KBM-7 (cell line): Measurements from ENCODE around the gene GGT5.
"Not testable (repeated sequence)": the region's sequence is repeated elsewhere in the genome, so short reads cannot be mapped to it uniquely, and the experiment has no call there.

Experiments
- DNase-seq: peaks from one replicate; pipeline ENCODE4 v3.0.0-alpha.2; 2015
- in situ Hi-C: fragments of 300-500 bp; cut with MboI; formaldehyde crosslinking; loops from 2 replicates; pipeline ENCODE4 v1.14.3; 2020; ENCODE audit warnings: low sequenced_read_pairs, low pct_unique_long_range_greater_than_20kb, mixed read lengths

Gene GGT5

DNA sequence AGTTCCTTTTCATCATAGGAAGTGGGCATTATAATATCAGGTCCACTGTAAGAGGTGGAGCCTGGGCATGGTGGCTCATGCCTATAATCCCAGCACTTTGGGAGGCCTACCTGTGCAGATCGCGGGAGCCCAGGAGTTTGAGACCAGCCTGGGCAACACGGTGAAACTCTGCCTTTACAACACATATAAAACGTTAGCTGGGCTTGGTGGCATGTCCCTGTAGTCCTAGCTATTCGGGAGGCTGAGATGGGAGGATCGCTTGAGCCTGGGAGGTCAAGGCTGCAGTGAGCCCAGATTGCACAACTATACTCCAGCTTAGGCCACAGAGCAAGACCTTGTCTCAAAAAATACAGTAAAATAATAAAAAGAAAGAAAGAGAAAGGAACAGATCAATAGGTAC lies 21.6 kb upstream of the GGT5 start:
- in situ Hi-C loops, DNase-seq: not testable (repeated sequence)

DNA sequence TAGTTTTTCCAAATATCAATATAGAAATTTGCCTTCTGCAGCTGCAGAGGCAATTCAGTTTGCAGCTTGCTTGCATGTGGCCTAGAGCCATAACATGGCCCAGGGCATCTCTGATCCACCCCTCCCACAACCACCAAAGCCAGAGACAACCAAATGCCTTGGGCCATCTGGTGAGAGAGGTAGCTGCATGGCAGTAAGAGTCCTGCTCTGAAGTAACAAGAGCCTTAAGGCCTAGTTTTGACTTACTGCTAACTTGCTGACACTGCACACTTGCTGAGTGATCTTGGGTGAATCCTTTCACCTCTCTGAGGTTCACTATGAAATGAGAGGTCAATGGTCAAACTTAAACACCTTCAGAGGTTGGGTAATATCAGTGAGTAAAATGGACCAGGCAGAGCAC lies 20.9 kb upstream of the GGT5 start:
- no peak for DNase-seq
- in situ Hi-C loops, result no loop called here

GRCh38 chr22:24264329-24264896 lies 19.5 kb upstream of the GGT5 start:
- DNase-seq, result peak; percentile 47
- in situ Hi-C loops, result not testable (repeated sequence)

- in situ Hi-C loops, DNase-seq: not testable (repeated sequence)
Measured at GRCh38 chr22:24263479-24263878, 18.6 kb upstream of the GGT5 start.

- in situ Hi-C loops, DNase-seq: not testable (repeated sequence)
Measured at GRCh38 chr22:24262185-24262749, 17.4 kb upstream of the GGT5 start.

DNA sequence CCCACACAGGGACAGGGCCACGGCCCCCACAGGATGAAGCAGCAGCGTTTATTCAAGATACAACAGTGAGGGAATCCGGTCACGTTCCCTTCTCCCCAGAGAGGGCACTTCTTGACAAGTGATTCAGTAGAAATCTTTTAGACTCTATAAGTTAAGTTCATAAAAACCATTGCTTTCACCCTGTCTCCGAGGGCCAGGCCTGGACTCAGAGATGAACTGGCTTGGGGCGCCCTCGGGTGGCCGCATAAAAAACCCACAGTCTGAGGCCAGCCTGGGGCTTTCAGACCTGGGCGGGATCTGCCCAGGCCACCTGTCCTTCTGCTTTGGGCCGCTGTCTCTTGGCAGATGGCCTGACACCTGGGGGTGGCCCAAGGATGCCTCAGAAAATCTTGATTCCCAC lies 14.6 kb upstream of the GGT5 start:
- DNase-seq, result peak; percentile 80
- in situ Hi-C loops, result not testable (repeated sequence)

DNA sequence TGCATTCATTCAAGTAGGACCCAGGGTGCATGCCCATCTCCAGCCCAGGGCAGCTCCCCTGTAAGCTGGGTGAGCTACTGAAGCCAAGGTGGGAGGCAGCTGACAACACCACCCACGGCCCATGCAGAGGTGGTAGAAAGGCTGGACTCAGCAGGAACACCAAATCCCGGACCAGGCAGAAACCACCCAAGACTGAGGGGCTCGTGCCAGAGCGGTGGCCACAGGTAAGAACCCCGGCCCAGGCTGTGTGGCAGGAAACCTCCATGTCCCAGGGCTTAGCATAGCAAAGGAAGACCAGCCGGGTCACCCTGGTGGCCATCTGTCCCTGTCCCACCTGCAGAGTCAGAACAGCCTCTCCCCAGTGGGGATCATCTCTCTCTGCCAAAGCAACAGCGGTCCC lies 11.9 kb upstream of the GGT5 start:
- in situ Hi-C loops, DNase-seq: not testable (repeated sequence)

DNA sequence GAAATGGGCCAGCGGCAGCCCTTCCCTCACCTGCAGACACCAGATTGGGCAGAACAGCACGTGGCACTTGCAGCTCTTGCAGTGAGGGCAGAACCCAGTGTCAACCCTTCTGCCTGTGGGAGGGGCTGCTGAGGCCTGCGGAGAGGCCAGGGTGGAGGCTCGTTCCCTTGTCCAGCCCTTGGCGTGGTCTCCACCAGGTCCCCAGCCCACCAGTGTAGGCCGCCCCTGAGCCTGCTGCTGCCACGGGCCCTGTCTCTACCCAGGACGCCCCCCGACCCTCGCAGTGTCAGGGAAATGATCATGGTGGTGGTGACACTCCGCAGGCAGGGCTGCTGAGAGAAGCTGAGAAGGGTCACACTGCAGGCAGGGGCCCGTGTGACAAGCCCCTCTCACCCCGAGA lies 11.3 kb upstream of the GGT5 start:
- in situ Hi-C loops, DNase-seq: not testable (repeated sequence)

DNA sequence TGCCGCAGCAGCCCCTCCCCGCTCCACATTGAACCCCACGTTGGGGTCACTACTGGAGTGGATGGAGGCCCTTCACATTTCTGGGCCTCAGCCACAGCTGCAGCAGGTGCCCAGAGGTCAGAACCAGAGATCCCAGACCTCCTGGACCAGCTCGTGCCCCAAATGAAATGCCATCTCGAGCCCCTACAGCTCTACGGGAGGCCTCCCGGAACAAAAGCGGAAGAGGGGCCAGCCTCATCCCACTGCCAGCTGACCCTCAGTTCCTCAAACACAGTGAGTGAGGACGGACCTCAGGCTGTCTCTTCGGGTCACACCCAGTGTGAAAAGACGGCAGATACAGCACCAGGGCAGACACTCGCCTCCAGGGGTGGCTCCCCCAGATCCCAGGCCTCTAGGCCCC lies 8.2 kb upstream of the GGT5 start:
- in situ Hi-C loops, DNase-seq: not testable (repeated sequence)

DNA sequence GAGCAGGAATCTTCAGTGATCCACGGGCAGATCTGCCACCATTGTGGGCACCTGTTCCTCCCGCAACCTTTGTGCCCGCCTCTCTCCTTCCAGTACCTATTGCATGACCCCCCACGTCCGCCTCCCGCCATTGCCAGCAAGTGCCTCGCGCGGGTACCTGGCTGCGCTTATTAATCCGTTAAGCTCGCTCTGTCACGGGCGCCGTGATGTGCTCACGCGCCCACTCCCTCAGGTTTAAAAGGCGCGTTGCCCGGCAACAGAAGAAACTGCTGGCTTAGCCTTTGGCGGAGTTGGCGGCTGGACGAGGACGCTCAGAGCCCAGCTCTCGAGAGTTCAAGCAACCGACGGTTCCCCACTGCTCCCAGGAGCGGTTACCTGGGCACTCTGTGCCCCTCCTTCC lies 6.4 kb upstream of the GGT5 start:
- in situ Hi-C loops, DNase-seq: not testable (repeated sequence)

GRCh38 chr22:24249413-24249812 lies 4.5 kb upstream of the GGT5 start:
- DNase-seq, in situ Hi-C loops: not testable (repeated sequence)

DNA sequence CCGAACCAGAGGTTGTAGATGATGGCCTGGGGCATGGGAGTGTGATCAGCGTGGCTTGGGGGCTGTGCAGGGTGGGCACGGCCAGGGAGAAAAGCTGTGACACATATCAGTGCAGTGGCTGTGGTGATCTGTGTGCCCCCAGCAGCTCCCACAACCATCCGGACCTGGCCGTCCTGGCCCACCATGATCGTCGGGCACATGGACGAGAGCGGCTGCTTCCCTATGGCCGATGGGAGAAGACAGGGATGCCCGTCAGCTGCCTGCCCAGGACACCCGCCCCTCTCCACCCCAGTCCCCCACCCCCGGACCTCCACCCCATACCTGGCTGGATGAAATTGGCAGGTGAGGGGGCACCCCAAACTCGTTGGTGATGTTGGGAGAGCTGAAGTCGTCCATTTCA lies 3.7 kb upstream of the GGT5 start:
- in situ Hi-C loops, DNase-seq: not testable (repeated sequence)

DNA sequence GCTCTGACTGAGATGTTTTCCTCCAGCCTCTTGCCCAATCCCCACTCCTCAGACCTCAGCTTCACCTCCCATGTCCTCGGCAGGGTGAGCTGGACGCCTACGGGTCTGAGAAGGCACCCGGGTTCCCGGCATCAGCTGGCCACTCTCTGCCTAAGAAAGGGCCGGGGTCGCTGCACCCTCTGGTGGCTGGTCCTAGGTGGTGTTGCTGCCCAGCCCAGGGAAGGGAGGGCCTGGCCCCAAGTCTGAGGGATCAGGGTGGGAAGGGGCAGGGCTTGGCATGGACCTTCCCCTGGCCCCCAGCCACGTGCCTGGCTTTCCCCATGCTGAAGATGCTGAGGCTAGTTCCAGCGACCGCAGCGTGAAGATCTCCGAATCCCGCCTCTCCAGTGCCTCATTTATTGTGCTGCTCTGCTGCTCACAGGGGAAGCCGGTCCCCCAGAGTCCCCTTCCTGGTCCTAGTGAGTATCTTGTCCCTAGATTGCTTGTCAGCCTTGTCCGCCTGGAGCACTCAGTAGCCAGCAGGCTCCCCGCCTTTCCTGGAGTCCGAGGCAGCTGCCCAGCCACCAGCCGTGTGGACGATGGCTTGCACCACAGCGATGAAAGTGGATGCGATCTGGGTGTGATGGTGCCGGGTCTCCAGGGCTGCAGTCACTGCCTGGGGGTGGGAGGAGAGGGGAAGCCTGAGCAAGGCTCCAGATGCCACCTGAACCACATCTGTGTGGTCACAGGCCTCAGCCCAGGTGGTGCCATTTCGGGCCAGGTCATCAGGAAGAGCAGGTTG lies 2.9 kb upstream of the GGT5 start:
- in situ Hi-C loops, result no loop called here
- DNase-seq, result peak; percentile 73

- in situ Hi-C loops, result no loop called here
- DNase-seq, result no peak
Measured at GRCh38 chr22:24247011-24247507, 2.2 kb upstream of the GGT5 start.

DNA sequence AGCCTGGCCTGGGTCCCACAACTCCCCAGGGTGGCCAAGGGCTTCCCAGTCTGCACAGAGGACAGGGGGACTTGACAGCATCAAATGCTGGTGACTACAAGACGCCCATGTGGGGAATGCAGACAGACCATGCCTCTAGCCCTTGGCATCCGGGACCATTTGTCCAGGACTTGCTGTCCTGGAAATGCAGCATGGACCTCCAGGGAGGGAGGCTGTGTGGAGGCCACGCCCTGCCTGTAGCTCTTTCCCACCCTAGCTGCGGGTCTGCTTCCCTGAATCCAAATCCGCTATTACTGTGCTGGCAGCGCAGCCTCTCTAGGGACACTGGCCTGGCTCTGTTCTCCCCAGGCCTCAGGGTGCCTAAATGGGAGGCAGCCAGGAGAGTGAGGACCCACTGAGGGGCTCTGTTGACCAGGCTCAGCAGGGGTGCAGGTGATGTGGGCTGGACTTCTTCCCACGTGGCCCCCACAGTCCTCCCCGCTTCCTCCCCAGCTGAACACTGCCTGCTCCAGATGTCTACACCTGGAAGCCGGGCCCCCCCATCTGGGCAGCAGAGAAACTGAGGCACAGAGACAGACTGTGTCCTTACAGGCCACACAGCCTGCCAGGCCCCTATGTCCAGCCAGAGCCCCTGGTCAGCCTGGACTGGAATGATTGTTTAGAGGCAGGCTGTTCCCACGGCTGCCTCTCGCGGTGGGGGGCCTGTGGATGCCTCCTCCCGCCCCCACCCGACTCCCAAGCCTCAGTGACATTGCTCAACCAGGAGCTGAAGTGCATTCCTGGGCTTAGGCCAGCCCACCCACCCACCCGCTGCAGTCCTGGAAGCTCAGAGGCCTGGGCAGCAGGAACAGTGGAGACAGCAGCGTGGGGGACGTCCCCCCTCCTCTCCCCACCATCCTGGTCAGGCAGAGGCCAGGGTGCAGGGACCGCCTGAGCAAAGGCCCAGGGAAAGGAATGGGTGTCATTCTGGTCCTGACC lies 991 bp upstream of the GGT5 start:
- DNase-seq, in situ Hi-C loops: not testable (repeated sequence)

DNA sequence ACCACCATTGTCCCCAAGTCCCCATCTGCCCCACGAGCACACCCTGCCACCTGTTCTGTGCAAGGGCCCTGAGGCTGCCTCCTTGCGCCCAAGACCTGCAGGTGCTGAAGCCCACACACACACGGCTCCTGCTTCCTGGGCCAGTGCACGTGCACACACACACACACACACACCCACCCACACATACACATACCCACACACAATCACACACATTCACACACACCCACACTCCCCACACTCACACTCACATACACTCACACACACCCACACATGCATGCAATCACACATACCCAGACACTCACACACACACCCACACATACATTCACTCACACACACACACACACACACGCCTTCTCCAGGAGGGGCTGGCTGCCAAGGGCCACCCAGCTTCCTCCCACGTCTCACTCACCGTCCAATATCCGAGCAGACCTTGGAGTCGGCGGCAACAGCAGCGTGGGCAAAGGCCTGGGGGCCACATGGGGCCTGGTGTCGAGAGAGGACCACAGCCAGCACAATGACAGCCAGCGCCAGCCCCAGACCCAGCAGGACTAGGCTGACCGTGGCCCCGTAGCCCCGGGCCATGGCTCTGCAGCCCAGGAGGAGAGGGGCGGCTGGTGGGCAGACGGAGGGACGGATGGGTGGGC lies 616 bp downstream of the GGT5 start:
- in situ Hi-C loops, result no loop called here
- peak; percentile 63 for DNase-seq

DNA sequence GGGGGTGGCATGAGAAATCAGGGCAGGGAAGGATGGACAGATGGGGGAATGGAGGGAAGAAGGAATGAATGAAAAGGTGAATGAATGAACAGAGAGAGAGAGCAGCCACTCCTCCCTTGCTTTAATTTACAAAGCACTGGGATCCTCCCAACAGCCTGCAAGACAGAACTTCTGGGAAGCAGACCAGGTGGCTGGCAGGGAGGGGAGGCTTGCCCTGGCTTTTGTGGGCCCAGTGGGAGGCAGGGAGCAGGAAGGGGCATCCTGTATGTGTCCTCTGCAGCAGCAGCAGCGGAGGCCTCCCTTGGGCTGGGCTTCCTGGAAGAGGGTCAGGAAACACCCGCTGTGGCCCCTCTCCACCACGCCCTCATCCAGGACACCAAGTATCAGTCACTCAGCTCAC lies 1.5 kb downstream of the GGT5 start:
- in situ Hi-C loops, result not testable (repeated sequence)

DNA sequence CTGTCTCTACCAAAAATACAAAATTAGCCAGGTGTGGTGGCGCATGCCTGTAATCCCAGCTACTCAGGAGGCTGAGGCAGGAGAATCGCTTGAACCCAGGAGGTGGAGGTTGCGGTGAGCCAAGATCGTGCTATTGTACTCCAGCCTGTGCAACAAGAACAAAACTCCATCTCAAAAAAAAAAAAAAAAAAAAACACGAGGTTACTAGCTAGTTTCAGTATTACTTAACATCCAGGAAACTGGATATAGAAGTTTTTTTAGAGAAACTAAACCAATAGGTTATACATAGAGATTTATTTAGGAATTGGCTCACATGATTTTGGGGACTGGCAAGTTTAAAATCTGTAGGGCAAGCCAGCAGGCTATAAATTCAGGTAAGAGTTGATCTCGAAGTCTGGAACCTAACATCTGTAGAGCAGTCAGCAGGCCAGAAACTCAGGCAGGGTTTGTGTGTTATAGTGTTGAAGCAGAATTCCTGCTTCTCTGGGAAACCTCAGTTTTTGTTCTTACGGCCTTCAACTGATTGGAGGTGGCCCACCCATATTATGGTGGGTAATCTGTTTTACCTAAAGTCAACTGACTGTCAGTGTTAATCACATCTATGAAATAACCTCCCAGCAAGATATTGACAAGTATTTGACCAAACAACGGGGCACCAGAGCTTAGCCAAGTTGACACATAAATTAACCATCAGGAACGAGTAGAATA lies 3.7 kb downstream of the GGT5 start:
- in situ Hi-C loops, DNase-seq: not testable (repeated sequence)

More for the DNA sequence above, 1.5 kb downstream of the GGT5 start:
- peak; percentile 49 for DNase-seq
